Measurements from ENCODE around the gene FAAP20. TPM values are rescaled to one million over a fixed set of nuclear protein-coding genes. Genes with fewer than 3 reads are reported as not detected.
A peak's percentile ranks its signal among the peaks of the same experiment; 100 is the strongest.

FAAP20 gene
- polyA plus RNA-seq, 2 of the 4 experiments (the other 2 are of a cell fraction) = 5.1 to 26.0 TPM

DNA sequence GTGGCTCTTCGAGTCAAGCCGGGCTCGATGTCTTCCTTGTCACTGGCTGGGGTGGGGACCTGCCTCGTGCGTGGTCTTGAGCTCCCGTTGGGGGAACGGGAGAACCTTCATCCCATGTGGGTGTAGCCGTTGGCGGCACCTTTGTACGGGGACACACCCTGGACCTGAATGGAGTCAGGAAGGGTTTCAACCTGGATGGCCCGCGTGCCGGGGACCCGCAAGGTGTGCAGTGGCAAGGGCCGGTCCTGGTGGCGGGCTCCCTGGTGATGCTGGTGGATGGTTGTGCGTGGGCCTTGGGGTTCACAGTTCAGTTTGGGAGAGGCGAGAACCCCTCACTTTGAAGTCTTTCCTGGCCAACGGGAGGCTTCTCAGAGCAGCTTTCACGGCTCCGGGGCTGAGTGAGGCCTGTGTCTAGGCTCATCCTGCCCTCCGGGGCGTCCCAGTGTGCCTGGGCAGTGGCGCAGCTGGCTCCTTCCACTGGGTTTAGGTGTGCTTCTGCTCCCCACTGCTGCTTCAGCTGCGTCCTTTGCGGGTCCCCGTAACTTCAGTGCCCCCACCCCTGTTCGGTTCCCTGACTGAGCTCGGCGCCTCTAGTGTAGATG is 44.9 kb upstream of the FAAP20 start:
- CTCF ChIA-PET = interaction anchor here (0.6 to 1.0 kb wide), 3 partner anchors 10 to 45 kb away, joined by 3 read pairs; partner anchors contain the start of gene FAAP20
- 90% methylated on average over 28 of the region's 30 CpGs for WGBS (ENCODE audit: missing lambda C conversion rate)
- Histone ChIP-seq H3K4me1 (peaks cover 24% of the 10 kb centered on the region), H3K27ac (no peak overlapping the region), H3K9me3 (no peaks in the 10 kb centered on the region), H3K4me2 (no peak overlapping the region), H3K4me3 (no peak overlapping the region)
- DNase-seq (ENCODE audit: low read depth in 1 of 2, low spot score in 1 of 2) (no peak), ATAC-seq (no peak), FAIRE-seq (no peak)
- TF ChIP-seq CHD2 (IDR thresholded peaks at IDR 0.05; ENCODE audit: low read length, partially characterized antibody) (no peak), BHLHE40 (IDR thresholded peaks at IDR 0.05; ENCODE audit: low read depth, low read length) (no peak), ZSCAN20 (CRISPR knock-in tag; IDR thresholded peaks at IDR 0.05) (no peak), EP300 (IDR thresholded peaks at IDR 0.05) (no peak), NR3C1 (IDR thresholded peaks at IDR 0.05) (no peak), FOSB (CRISPR knock-in tag; IDR thresholded peaks at IDR 0.05) (no peak), RFX5 (IDR thresholded peaks at IDR 0.05) (no peak), CEBPB (IDR thresholded peaks at IDR 0.05) (no peak), ESRRA (IDR thresholded peaks at IDR 0.05; ENCODE audit: borderline replicate concordance, low read length) (no peak), SREBF2 (IDR thresholded peaks at IDR 0.05) (no peak), GATA3 (IDR thresholded peaks at IDR 0.05; ENCODE audit: borderline replicate concordance) (no peak)
- TF ChIP-seq, protein P1, sequence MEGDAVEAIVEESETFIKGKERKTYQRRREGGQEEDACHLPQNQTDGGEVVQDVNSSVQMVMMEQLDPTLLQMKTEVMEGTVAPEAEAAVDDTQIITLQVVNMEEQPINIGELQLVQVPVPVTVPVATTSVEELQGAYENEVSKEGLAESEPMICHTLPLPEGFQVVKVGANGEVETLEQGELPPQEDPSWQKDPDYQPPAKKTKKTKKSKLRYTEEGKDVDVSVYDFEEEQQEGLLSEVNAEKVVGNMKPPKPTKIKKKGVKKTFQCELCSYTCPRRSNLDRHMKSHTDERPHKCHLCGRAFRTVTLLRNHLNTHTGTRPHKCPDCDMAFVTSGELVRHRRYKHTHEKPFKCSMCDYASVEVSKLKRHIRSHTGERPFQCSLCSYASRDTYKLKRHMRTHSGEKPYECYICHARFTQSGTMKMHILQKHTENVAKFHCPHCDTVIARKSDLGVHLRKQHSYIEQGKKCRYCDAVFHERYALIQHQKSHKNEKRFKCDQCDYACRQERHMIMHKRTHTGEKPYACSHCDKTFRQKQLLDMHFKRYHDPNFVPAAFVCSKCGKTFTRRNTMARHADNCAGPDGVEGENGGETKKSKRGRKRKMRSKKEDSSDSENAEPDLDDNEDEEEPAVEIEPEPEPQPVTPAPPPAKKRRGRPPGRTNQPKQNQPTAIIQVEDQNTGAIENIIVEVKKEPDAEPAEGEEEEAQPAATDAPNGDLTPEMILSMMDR (IDR thresholded peaks at IDR 0.05) = no peak
- TF ChIP-seq, protein P2, sequence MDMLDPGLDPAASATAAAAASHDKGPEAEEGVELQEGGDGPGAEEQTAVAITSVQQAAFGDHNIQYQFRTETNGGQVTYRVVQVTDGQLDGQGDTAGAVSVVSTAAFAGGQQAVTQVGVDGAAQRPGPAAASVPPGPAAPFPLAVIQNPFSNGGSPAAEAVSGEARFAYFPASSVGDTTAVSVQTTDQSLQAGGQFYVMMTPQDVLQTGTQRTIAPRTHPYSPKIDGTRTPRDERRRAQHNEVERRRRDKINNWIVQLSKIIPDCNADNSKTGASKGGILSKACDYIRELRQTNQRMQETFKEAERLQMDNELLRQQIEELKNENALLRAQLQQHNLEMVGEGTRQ (IDR thresholded peaks at IDR 0.05) = no peak
- POLR2A ChIA-PET = no interaction called here

DNA sequence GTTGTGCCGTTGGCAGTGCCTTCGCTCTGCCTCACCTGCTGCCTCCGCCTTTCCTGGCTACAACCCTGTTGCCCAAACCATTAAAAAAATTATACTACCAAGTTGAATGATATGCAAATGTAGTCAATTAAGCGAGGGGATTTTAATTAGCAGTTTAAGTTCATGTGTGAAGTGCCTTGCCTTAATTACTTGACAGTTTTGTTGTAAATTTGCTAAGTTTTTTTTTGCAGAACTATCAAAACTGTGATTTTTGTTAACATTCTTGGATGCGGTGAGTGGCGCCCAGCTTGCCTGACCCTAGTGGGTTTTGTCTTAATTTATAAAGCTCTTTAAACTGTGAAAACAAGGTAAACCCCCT is 44.4 kb upstream of the FAAP20 start:
- FAIRE-seq (no peak), DNase-seq (ENCODE audit: low read depth in 1 of 2, low spot score in 1 of 2) (no peak), ATAC-seq (no peak)
- ChIA-PET CTCF (interaction anchor here (0.9 to 1.0 kb wide), 2 partner anchors 27 to 44 kb away, joined by 3 read pairs; partner anchors contain the start of gene FAAP20), POLR2A (no interaction called here)
- H3K4me2 ChIP-seq = no peak overlapping the region
- no peaks in the 10 kb centered on the region for H3K9me3 ChIP-seq
- 88% methylated on average over 6 of the region's 6 CpGs for WGBS (ENCODE audit: missing lambda C conversion rate)
- TF ChIP-seq RNF2 (IDR thresholded peaks at IDR 0.05; ENCODE audit: borderline replicate concordance, low read depth) = no peak
- TF ChIP-seq CEBPB (IDR thresholded peaks at IDR 0.05) = no peak
- TF ChIP-seq JUNB (IDR thresholded peaks at IDR 0.05) = no peak
- no peak for TF ChIP-seq POLR2A (IDR thresholded peaks at IDR 0.05; ENCODE audit: low read length)
- TF ChIP-seq RFX5 (IDR thresholded peaks at IDR 0.05) = no peak
- TF ChIP-seq KDM1A (IDR thresholded peaks at IDR 0.05; ENCODE audit: low read depth) = no peak
- no peak overlapping the region; a peak in 1 of 6 replicates for H3K27ac ChIP-seq
- H3K4me3 ChIP-seq = no peak overlapping the region
- H3K4me1 ChIP-seq = peaks cover 28% of the 10 kb centered on the region

DNA sequence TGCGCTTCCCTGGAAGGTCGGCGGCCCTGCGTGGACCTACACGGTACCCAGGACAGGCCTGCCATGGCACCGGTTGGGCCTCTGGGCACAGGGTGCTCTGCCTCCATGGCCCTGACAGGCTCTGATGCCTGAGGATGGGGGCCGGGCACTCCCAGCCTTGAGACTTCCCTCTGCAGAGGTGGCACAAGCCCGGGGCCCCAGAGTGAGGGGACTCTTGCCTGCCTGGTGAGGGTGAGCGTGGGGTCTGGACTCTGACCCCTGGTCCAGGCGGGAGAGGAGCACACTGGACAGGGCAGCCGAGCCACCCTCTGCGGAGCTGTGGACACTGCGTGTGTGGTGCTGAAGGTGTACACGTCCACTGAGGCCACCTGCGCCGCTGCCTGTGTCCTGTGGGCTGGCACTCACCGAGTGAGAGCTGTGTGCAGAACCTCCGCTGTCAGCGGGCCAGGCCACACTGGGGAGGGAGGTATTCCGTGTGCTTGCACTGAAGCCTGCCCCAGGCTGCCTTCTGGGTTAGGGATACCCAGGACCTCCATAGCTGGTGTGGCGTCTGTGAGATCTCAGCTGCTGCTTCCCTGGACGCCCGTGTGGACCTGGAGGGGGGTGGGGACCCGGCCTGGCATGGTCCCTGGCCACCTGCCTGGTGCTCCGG is 43.9 kb upstream of the FAAP20 start:
- peak overlapping the region in 1 of 2 experiments; percentile 50; a peak in 1 of 6 replicates for H3K27ac ChIP-seq
- POLR2A ChIA-PET = no interaction called here
- H3K9me3 ChIP-seq = no peaks in the 10 kb centered on the region
- no peak for TF ChIP-seq JUNB (IDR thresholded peaks at IDR 0.05)
- TF ChIP-seq, protein P3, sequence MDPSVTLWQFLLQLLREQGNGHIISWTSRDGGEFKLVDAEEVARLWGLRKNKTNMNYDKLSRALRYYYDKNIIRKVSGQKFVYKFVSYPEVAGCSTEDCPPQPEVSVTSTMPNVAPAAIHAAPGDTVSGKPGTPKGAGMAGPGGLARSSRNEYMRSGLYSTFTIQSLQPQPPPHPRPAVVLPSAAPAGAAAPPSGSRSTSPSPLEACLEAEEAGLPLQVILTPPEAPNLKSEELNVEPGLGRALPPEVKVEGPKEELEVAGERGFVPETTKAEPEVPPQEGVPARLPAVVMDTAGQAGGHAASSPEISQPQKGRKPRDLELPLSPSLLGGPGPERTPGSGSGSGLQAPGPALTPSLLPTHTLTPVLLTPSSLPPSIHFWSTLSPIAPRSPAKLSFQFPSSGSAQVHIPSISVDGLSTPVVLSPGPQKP (IDR thresholded peaks at IDR 0.05; ENCODE audit: low read depth, low read length) = no peak
- no peak for TF ChIP-seq ESRRA (IDR thresholded peaks at IDR 0.05; ENCODE audit: borderline replicate concordance, low read length)
- no peak for TF ChIP-seq ZNF302 (CRISPR knock-in tag; IDR thresholded peaks at IDR 0.05)
- no peak for TF ChIP-seq TP53 (CRISPR knock-in tag; IDR thresholded peaks at IDR 0.05)
- TF ChIP-seq HDAC2 (IDR thresholded peaks at IDR 0.05) = no peak
- TF ChIP-seq MAFK (IDR thresholded peaks at IDR 0.05; ENCODE audit: partially characterized antibody) = no peak
- no peak for TF ChIP-seq NPAS2 (CRISPR knock-in tag; IDR thresholded peaks at IDR 0.05; ENCODE audit: borderline replicate concordance)
- no peak for TF ChIP-seq BHLHE40 (IDR thresholded peaks at IDR 0.05; ENCODE audit: low read depth, low read length)
- TF ChIP-seq NFE2L2 (conservative IDR thresholded peaks at IDR 0.05; ENCODE audit: low read length) = no peak
- TF ChIP-seq HOXB5 (CRISPR knock-in tag; IDR thresholded peaks at IDR 0.05) = no peak
- TF ChIP-seq CEBPB (IDR thresholded peaks at IDR 0.05) = no peak
- TF ChIP-seq, protein P4, sequence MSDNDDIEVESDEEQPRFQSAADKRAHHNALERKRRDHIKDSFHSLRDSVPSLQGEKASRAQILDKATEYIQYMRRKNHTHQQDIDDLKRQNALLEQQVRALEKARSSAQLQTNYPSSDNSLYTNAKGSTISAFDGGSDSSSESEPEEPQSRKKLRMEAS (IDR thresholded peaks at IDR 0.05) = no peak
- H3K4me1 ChIP-seq = peaks cover 33% of the 10 kb centered on the region
- H3K4me3 ChIP-seq = no peak overlapping the region
- CTCF ChIA-PET = interaction anchor here (1.0 kb wide), 1 partner anchor 44 kb away, joined by 3 read pairs; the partner anchor contains the start of gene FAAP20
- ATAC-seq = no peak
- WGBS (ENCODE audit: missing lambda C conversion rate) = 96% methylated on average over 16 of the region's 25 CpGs
- no peak for FAIRE-seq
- no peak for DNase-seq (ENCODE audit: low read depth in 1 of 2, low spot score in 1 of 2)
- no peak overlapping the region for H3K4me2 ChIP-seq
